ENCODE data around the gene GRIN2C.

DNA sequence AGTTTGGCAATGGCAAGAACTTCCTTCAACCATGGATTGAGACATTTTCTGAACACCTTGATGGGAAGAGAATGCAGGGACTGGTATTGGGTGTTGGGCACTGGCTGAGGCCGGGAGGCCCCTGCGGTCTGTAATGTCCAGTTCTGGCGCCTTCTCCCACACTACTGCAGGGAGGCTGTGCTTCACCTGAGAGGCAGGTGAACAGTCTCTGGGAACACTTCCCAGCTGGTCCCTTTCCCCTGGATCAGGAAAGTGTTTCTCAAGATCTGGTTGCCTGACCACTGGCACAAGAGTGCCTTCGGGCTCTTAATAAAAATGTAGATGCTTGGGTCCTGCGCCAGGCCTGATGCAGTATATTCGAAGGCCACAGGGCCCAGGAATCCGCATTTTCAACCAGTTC is 55.0 kb downstream of the GRIN2C start:
- no peak for TF ChIP-seq CHD2 (IDR thresholded peaks at IDR 0.05; ENCODE audit: low read depth, low read length)
- TF ChIP-seq, protein P1, sequence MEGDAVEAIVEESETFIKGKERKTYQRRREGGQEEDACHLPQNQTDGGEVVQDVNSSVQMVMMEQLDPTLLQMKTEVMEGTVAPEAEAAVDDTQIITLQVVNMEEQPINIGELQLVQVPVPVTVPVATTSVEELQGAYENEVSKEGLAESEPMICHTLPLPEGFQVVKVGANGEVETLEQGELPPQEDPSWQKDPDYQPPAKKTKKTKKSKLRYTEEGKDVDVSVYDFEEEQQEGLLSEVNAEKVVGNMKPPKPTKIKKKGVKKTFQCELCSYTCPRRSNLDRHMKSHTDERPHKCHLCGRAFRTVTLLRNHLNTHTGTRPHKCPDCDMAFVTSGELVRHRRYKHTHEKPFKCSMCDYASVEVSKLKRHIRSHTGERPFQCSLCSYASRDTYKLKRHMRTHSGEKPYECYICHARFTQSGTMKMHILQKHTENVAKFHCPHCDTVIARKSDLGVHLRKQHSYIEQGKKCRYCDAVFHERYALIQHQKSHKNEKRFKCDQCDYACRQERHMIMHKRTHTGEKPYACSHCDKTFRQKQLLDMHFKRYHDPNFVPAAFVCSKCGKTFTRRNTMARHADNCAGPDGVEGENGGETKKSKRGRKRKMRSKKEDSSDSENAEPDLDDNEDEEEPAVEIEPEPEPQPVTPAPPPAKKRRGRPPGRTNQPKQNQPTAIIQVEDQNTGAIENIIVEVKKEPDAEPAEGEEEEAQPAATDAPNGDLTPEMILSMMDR (IDR thresholded peaks at IDR 0.05 in 2 of 3, conservative IDR thresholded peaks at IDR 0.05 in 1 of 3; ENCODE audit: insufficient read depth in 2 of 3, low read depth in 1 of 3, low read length in 3 of 3) = no peak

Data from K562 (cell line).